HCT116 (cell line): ENCODE data around the gene SLC35B1. TPM values are rescaled to one million over a fixed set of nuclear protein-coding genes. Genes with fewer than 3 reads are reported as not detected.

Experiments used
- ATAC-seq: fragments of 200-7000 bp; cut with Tn5 transposase; 2 replicates; pipeline ENCODE4 v1.9.1; 2020; ENCODE audit warnings: mild to moderate bottlenecking, moderate library complexity
- BruUV-seq: library from RNA; stranded (reverse); fragments of 400-500 nt; replicated peaks from 2 replicates; lab custom pipeline; 2021; lab: Mats Ljungman, UMichigan
- CTCF ChIA-PET: fragments of 300-600 bp; sonication (Branson Sonifier 250); formaldehyde crosslinking; loops from one replicate; lab custom pipeline; 2021; ENCODE audit warnings: antibody characterized with exemption; lab: Charles Lee
- POLR2A ChIA-PET: fragments of 300-600, 350-600 bp; sonication (Branson Sonifier 250); formaldehyde crosslinking; loops from one replicate; lab custom pipeline; 2021; ENCODE audit warnings: antibody characterized with exemption; lab: Charles Lee
- RAD21 ChIA-PET, 2 experiments: fragments of 300-600 bp; sonication (Branson Sonifier 250); formaldehyde crosslinking; loops; one replicate each; lab custom pipeline; 2023; ENCODE audit warnings: low total read pairs in 2 of 2; ENCODE audit not compliant: uncharacterized antibody in 2 of 2, unreplicated experiment in 2 of 2, low non-redundant PET in 1 of 2; lab: Charles Lee
- DNase-seq: peaks from one replicate; pipeline ENCODE4 v3.0.0-alpha.2; 2010; ENCODE audit warnings: low read depth, low spot score
- H2AFZ ChIP-seq: fragments of 200-600 bp; shearing (Covaris generic), sonication (generic); 2 replicates; pipeline ENCODE4 v1.6.1; 2017; ENCODE audit warnings: low read depth, mixed run types, mixed read lengths, antibody characterized with exemption, low read length; ENCODE audit not compliant: poor library complexity, severe bottlenecking
- H3K27ac ChIP-seq: 2 replicates; pipeline ENCODE4 v1.5.1; 2012; ENCODE audit warnings: low read depth, low read length
- H3K27me3 ChIP-seq: fragments of 200-600 bp; sonication (generic); 2 replicates; pipeline ENCODE4 v1.6.1; 2016; ENCODE audit warnings: mixed run types, low read length, mixed read lengths; ENCODE audit not compliant: insufficient read depth
- H3K36me3 ChIP-seq, 2 experiments: fragments of 200-500 bp in 1 of 2; fragments of 200-600 bp in 1 of 2; sonication (Bioruptor generic) in 1 of 2; sonication (generic) in 1 of 2; 2 replicates each; pipeline versions ENCODE4 v1.5.1 to v1.6.1; 2014 to 2016; ENCODE audit warnings: low read length in 2 of 2, inconsistent platforms in 1 of 2, mixed read lengths in 1 of 2, mixed run types in 1 of 2; ENCODE audit not compliant: insufficient read depth in 2 of 2, control insufficient read depth in 1 of 2
- H3K4me1 ChIP-seq, 2 experiments: fragments of 200-600 bp in 1 of 2; sonication (generic) in 1 of 2; 2 replicates each; pipeline versions ENCODE4 v1.5.1 to v1.6.1; 2012 to 2017; ENCODE audit warnings: low read length in 2 of 2, inconsistent platforms in 1 of 2, mild to moderate bottlenecking in 1 of 2, mixed read lengths in 1 of 2, mixed run types in 1 of 2, moderate library complexity in 1 of 2; ENCODE audit not compliant: insufficient read depth in 2 of 2, control insufficient read depth in 1 of 2
- H3K4me2 ChIP-seq: fragments of 200-600 bp; sonication (generic); 2 replicates; pipeline ENCODE4 v1.6.1; 2017; ENCODE audit warnings: mixed run types, low read length, mixed read lengths
- H3K4me3 ChIP-seq, 2 experiments: fragments of 200-600 bp in 1 of 2; sonication (generic) in 1 of 2; replicated peaks in 1 of 2; 2 replicates each; pipeline ENCODE4 v1.5.1; 2011 to 2016; ENCODE audit warnings: low read length in 2 of 2, control low read depth in 1 of 2, low read depth in 1 of 2, mild to moderate bottlenecking in 1 of 2, mixed read lengths in 1 of 2, mixed run types in 1 of 2
- H3K79me2 ChIP-seq: fragments of 200-600 bp; sonication (generic); 2 replicates; pipeline ENCODE4 v1.6.1; 2017; ENCODE audit warnings: mild to moderate bottlenecking, mixed run types, low read length, moderate library complexity, mixed read lengths; ENCODE audit not compliant: insufficient read depth
- H3K9ac ChIP-seq: fragments of 200-600 bp; sonication (generic); 2 replicates; pipeline ENCODE4 v1.6.1; 2016; ENCODE audit warnings: low read length, mixed read lengths
- H3K9me2 ChIP-seq: fragments of 200-600 bp; sonication (generic), shearing (Covaris generic); 2 replicates; pipeline ENCODE4 v1.6.1; 2017; ENCODE audit warnings: mixed run types, mild to moderate bottlenecking, moderate library complexity; ENCODE audit not compliant: insufficient read depth
- H3K9me3 ChIP-seq, 2 experiments: fragments of 200-500 bp in 1 of 2; fragments of 200-600 bp in 1 of 2; sonication (Bioruptor generic) in 1 of 2; sonication (generic) in 1 of 2; 2 replicates each; pipeline ENCODE4 v1.6.1; 2014 to 2017; ENCODE audit warnings: low read length in 2 of 2, mixed read lengths in 2 of 2, inconsistent platforms in 1 of 2, low read depth in 1 of 2, mild to moderate bottlenecking in 1 of 2, mixed run types in 1 of 2, moderate library complexity in 1 of 2; ENCODE audit not compliant: control insufficient read depth in 1 of 2, insufficient read depth in 1 of 2
- H4K20me1 ChIP-seq: fragments of 200-600 bp; sonication (generic), shearing (Covaris generic); 2 replicates; pipeline ENCODE4 v1.6.1; 2017; ENCODE audit warnings: mixed run types, mild to moderate bottlenecking, moderate library complexity; ENCODE audit not compliant: insufficient read depth
- CBX3 ChIP-seq: IDR thresholded peaks from 2 replicates; pipeline ENCODE4 v1.6.1; 2012; ENCODE audit warnings: low read depth
- CEBPB ChIP-seq: IDR thresholded peaks from 2 replicates; pipeline ENCODE4 v1.6.1; 2012; ENCODE audit warnings: low read depth
- EGR1 ChIP-seq: IDR thresholded peaks from 2 replicates; pipeline ENCODE4 v1.6.1; 2012; ENCODE audit warnings: low read depth
- ELF1 ChIP-seq: IDR thresholded peaks from 2 replicates; pipeline ENCODE4 v1.6.1; 2012; ENCODE audit warnings: low read depth, borderline replicate concordance
- EZH2phosphoT487 ChIP-seq: fragments of 200-600 bp; IDR thresholded peaks from 2 replicates; pipeline ENCODE4 v1.6.1; 2018; ENCODE audit warnings: antibody characterized with exemption, borderline replicate concordance
- FOSL1 ChIP-seq: IDR thresholded peaks from 2 replicates; pipeline ENCODE4 v1.6.1; 2012; ENCODE audit warnings: low read depth
- JUND ChIP-seq: IDR thresholded peaks from 2 replicates; pipeline ENCODE4 v1.6.1; 2012
- RAD21 ChIP-seq: IDR thresholded peaks from 2 replicates; pipeline ENCODE4 v1.6.1; 2012; ENCODE audit warnings: low read depth, mild to moderate bottlenecking
- SP1 ChIP-seq: IDR thresholded peaks from 2 replicates; pipeline ENCODE4 v1.6.1; 2012; ENCODE audit warnings: low read depth
- SRF ChIP-seq: IDR thresholded peaks from 2 replicates; pipeline ENCODE4 v1.6.1; 2012; ENCODE audit warnings: low read depth
- YY1 ChIP-seq: IDR thresholded peaks from 2 replicates; pipeline ENCODE4 v1.6.1; 2011; ENCODE audit warnings: low read length, low read depth, moderate library complexity, mild to moderate bottlenecking; ENCODE audit not compliant: insufficient replicate concordance; ENCODE audit errors: extremely low read depth
- ZFX ChIP-seq: fragments of 450-650 bp; IDR thresholded peaks from 2 replicates; pipeline ENCODE4 v1.6.1; 2017
- ZNF274 ChIP-seq: fragments of 200-500 bp; sonication (Bioruptor generic); IDR thresholded peaks from 2 replicates; pipeline ENCODE4 v1.6.1; 2014; ENCODE audit warnings: mild to moderate bottlenecking, low read depth, low read length, inconsistent platforms
- intact Hi-C: fragments of 100-400 bp; cut with micrococcal nuclease; formaldehyde crosslinking; loops from 2 replicates; pipeline ENCODE4 v1.10.0; 2022
- total RNA-seq: library from RNA; stranded (reverse); gene quantifications from one replicate; pipeline ENCODE4 v1.2.1, GENCODE V29; 2021; ENCODE audit not compliant: unreplicated experiment
- TF ChIP-seq, protein P1 (sequence below): IDR thresholded peaks from 2 replicates; pipeline ENCODE4 v1.6.1; 2012
- TF ChIP-seq, protein P2 (sequence below): IDR thresholded peaks from 2 replicates; pipeline ENCODE4 v1.6.1; 2011; ENCODE audit warnings: mild to moderate bottlenecking, low read length, moderate library complexity; ENCODE audit not compliant: insufficient replicate concordance; ENCODE audit errors: extremely low read depth
- TF ChIP-seq, protein P3 (sequence below): IDR thresholded peaks from 2 replicates; pipeline ENCODE4 v1.6.1; 2012
- TF ChIP-seq, protein P4 (sequence below): IDR thresholded peaks from 2 replicates; pipeline ENCODE4 v1.6.1; 2012; ENCODE audit warnings: low read depth
- TF ChIP-seq, protein P5 (sequence below), 3 experiments: fragments of 200-600 bp in 1 of 3; sonication (generic) in 1 of 3; IDR thresholded peaks in 2 of 3; conservative IDR thresholded peaks in 1 of 3; 2 replicates each; pipeline ENCODE4 v1.5.1; 2012 to 2017; ENCODE audit warnings: low read depth in 2 of 3, low read length in 2 of 3, antibody characterized with exemption in 1 of 3, borderline replicate concordance in 1 of 3, control low read depth in 1 of 3, mild to moderate bottlenecking in 1 of 3, mixed read lengths in 1 of 3, mixed run types in 1 of 3, moderate library complexity in 1 of 3; ENCODE audit not compliant: insufficient read depth in 1 of 3

The SLC35B1 gene
- total RNA-seq, 1 experiment from 2014 or later: 87.5 TPM

DNA sequence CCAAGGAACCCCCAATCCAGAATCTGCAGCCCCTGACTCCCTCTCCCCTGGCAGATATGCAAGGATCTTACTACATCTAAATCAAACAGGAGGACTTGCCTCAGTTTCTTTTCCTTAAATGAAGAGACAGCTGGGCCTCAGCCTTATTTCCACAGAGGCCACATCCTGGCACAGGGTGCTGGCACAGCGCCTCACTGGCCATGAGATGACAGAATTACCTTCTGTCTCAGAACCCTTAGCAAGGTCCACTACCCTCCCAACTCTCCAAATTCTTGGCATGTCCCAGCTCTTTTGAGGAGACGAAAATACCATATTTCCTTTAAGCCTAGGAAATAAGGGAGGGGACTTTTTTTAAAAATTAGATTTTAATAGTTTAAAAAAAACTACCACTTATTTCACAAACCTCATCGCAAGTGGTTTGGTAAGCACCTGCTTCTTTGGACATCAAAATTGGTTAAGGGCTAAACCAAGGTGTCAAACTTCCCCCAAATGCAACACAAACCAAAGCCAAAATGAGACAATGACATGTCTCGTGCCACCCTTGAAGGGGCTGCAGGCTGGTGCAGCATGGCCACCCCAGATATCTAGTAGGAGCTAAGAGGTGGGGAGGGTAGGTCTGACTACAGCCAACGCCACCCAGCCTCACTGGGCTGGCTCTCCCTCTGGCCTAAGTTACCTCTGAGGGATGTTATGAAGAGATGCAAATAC, 30.8 kb upstream of the SLC35B1 start:
- ChIA-PET POLR2A (no interaction called here), CTCF (no interaction called here), RAD21 (no interaction called here)
- DNase-seq (no peak), ATAC-seq (no peak)
- Histone ChIP-seq H3K79me2 (no peaks in the 10 kb centered on the region), H3K9me2 (no peaks in the 10 kb centered on the region), H3K4me3 (no peak overlapping the region), H3K9ac (no peak overlapping the region), H2AFZ (no peak overlapping the region), H3K27ac (no peak overlapping the region), H3K27me3 (no peaks in the 10 kb centered on the region; the same call in 1 of the 2 replicates), H3K9me3 (no peaks in the 10 kb centered on the region), H3K4me2 (no peak overlapping the region), H4K20me1 (no peaks in the 10 kb centered on the region), H3K4me1 (no peaks in the 10 kb centered on the region), H3K36me3 (no peaks in the 10 kb centered on the region)
- no TSS peak for BruUV-seq
- TF ChIP-seq EGR1 (no peak), SP1 (no peak), JUND (no peak), CBX3 (no peak), ELF1 (no peak), RAD21 (no peak), ZFX (no peak), EZH2phosphoT487 (no peak), ZNF274 (no peak), YY1 (no peak), FOSL1 (no peak), CEBPB (no peak), SRF (no peak)
- TF ChIP-seq, protein P1, sequence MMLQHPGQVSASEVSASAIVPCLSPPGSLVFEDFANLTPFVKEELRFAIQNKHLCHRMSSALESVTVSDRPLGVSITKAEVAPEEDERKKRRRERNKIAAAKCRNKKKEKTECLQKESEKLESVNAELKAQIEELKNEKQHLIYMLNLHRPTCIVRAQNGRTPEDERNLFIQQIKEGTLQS: no peak
- TF ChIP-seq, protein P2, sequence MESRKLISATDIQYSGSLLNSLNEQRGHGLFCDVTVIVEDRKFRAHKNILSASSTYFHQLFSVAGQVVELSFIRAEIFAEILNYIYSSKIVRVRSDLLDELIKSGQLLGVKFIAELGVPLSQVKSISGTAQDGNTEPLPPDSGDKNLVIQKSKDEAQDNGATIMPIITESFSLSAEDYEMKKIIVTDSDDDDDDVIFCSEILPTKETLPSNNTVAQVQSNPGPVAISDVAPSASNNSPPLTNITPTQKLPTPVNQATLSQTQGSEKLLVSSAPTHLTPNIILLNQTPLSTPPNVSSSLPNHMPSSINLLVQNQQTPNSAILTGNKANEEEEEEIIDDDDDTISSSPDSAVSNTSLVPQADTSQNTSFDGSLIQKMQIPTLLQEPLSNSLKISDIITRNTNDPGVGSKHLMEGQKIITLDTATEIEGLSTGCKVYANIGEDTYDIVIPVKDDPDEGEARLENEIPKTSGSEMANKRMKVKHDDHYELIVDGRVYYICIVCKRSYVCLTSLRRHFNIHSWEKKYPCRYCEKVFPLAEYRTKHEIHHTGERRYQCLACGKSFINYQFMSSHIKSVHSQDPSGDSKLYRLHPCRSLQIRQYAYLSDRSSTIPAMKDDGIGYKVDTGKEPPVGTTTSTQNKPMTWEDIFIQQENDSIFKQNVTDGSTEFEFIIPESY: no peak
- TF ChIP-seq, protein P3, sequence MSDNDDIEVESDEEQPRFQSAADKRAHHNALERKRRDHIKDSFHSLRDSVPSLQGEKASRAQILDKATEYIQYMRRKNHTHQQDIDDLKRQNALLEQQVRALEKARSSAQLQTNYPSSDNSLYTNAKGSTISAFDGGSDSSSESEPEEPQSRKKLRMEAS: no peak
- TF ChIP-seq, protein P4, sequence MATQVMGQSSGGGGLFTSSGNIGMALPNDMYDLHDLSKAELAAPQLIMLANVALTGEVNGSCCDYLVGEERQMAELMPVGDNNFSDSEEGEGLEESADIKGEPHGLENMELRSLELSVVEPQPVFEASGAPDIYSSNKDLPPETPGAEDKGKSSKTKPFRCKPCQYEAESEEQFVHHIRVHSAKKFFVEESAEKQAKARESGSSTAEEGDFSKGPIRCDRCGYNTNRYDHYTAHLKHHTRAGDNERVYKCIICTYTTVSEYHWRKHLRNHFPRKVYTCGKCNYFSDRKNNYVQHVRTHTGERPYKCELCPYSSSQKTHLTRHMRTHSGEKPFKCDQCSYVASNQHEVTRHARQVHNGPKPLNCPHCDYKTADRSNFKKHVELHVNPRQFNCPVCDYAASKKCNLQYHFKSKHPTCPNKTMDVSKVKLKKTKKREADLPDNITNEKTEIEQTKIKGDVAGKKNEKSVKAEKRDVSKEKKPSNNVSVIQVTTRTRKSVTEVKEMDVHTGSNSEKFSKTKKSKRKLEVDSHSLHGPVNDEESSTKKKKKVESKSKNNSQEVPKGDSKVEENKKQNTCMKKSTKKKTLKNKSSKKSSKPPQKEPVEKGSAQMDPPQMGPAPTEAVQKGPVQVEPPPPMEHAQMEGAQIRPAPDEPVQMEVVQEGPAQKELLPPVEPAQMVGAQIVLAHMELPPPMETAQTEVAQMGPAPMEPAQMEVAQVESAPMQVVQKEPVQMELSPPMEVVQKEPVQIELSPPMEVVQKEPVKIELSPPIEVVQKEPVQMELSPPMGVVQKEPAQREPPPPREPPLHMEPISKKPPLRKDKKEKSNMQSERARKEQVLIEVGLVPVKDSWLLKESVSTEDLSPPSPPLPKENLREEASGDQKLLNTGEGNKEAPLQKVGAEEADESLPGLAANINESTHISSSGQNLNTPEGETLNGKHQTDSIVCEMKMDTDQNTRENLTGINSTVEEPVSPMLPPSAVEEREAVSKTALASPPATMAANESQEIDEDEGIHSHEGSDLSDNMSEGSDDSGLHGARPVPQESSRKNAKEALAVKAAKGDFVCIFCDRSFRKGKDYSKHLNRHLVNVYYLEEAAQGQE: no peak
- TF ChIP-seq, protein P5, sequence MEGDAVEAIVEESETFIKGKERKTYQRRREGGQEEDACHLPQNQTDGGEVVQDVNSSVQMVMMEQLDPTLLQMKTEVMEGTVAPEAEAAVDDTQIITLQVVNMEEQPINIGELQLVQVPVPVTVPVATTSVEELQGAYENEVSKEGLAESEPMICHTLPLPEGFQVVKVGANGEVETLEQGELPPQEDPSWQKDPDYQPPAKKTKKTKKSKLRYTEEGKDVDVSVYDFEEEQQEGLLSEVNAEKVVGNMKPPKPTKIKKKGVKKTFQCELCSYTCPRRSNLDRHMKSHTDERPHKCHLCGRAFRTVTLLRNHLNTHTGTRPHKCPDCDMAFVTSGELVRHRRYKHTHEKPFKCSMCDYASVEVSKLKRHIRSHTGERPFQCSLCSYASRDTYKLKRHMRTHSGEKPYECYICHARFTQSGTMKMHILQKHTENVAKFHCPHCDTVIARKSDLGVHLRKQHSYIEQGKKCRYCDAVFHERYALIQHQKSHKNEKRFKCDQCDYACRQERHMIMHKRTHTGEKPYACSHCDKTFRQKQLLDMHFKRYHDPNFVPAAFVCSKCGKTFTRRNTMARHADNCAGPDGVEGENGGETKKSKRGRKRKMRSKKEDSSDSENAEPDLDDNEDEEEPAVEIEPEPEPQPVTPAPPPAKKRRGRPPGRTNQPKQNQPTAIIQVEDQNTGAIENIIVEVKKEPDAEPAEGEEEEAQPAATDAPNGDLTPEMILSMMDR (IDR thresholded peaks at IDR 0.05 in 2 of 3, conservative IDR thresholded peaks at IDR 0.05 in 1 of 3; ENCODE audit: borderline replicate concordance in 1 of 3, insufficient read depth in 1 of 3, low read depth in 2 of 3, low read length in 2 of 3): no peak
- intact Hi-C loops: no loop called here
